ENCODE measurements around the gene SNRPD2.
A peak's percentile ranks its signal among the peaks of the same experiment; 100 is the strongest.
"Not testable (repeated sequence)": the region's sequence is repeated elsewhere in the genome, so short reads cannot be mapped to it uniquely, and the experiment has no call there.

SNRPD2 gene

DNA sequence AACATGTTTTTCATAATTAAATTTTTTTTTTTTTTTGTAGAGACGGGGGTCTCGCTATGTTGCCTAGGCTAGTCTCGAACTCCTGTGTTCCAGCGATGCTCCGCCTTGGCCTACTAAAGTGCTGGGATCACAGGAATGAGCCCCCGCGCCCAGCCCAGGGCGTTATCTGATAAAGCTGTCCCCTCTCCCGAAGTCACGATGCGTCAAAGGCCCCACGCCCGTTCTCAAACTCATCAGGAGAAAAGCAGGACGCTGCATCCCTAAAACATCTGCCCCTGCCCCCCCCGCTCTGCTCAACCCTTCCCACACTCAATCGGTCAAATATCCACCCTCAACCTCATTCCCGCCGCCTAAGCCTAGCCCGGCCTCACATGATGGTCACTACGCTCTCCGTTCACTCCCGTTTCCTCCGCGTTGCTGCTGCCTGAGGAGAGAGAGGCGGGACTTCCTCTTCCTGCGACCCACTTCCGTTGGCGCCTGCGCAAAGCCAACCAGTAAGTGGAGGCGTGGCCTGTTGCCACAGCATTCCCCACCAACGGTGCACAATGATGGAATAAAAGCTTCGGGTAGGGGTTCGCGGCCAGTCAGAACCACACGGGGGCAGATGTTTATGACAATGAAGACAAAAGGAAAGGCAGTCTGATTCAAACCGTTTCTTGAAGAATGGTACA is at the start of gene SNRPD2:
SNRPD2 (minus strand) TSS at position 438 of the 671 bp plus-strand sequence; CDS start at position 373, 65 bp downstream.
- peak; percentile 60 to 94 for DNase-seq (ENCODE audit: low read depth in 1 of 2, low spot score in 1 of 2)
- no peak for TF ChIP-seq JUND (IDR thresholded peaks at IDR 0.05; ENCODE audit: low read depth)
- in situ Hi-C loops (cut with HindIII; ENCODE audit: low pct_unique_long_range_greater_than_20kb, low sequenced_read_pairs) = no loop called here

DNA sequence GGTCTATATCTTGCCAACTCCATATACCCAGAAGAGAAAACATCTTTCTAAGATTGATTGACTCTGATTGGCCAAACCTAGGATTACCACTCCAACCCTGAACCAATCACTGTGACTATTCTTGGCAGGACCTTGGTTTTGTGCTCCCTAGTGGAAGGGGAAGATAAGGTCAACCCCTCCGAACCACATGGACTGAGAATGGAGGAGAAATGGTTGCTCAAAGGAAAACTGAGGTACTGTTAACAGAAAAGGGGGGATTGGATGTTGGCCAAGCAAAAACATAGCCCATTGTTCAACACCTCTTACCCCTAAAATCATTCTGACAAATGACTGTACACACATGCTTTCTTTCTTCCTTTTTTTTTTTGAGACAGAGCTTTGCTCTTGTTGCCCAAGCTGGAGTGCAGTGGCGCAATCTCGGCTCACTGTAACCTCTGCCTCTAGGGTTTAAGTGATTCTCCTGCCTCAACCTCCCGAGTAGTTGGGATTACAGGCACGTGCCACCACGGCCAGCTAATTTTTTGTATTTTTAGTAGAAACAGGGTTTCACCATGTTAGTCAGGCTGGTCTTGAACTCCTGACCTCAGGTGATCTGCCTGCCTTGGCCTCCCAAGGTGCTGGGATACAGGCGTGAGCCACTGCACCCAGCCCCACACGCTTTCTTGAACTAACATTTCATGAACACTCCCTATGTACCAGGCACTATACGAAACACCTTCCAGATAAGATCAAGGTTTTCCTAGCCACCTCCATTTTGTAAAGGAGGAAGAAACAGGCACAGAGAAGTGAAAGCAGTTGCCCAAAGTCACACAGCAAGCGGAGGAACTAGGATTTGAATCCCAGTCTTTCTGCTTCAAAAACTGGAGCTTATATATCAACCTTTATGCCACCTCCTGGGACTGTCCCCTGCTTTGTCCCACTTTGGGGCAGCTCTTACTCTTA is 48.0 kb upstream of the SNRPD2 start:
- no peak for TF ChIP-seq JUND (IDR thresholded peaks at IDR 0.05; ENCODE audit: low read depth)
- in situ Hi-C loops (cut with HindIII; ENCODE audit: low pct_unique_long_range_greater_than_20kb, low sequenced_read_pairs) = no loop called here
- no peak for DNase-seq (ENCODE audit: low read depth in 1 of 2, low spot score in 1 of 2)

- TF ChIP-seq JUND (IDR thresholded peaks at IDR 0.05; ENCODE audit: low read depth) = no peak
- DNase-seq (ENCODE audit: low read depth in 1 of 2, low spot score in 1 of 2) = no peak
- in situ Hi-C loops (cut with HindIII; ENCODE audit: low pct_unique_long_range_greater_than_20kb, low sequenced_read_pairs) = no loop called here
Observed at GRCh38 chr19:45733160-45733810, 41.5 kb upstream of the SNRPD2 start, which contains the start of gene MEIOSIN. Gene MEIOSIN (plus strand): TSS chr19:45733439. CDS start chr19:45735377, 1,938 bp downstream.

GRCh38 chr19:45730368-45731288 is 38.9 kb upstream of the SNRPD2 start, which contains the start of gene FBXO46:
Gene FBXO46 (minus strand): TSS chr19:45730896. CDS start chr19:45713495, 17,401 bp downstream.
- peak; percentile 80 to 97 for DNase-seq (ENCODE audit: low read depth in 1 of 2, low spot score in 1 of 2)

DNA sequence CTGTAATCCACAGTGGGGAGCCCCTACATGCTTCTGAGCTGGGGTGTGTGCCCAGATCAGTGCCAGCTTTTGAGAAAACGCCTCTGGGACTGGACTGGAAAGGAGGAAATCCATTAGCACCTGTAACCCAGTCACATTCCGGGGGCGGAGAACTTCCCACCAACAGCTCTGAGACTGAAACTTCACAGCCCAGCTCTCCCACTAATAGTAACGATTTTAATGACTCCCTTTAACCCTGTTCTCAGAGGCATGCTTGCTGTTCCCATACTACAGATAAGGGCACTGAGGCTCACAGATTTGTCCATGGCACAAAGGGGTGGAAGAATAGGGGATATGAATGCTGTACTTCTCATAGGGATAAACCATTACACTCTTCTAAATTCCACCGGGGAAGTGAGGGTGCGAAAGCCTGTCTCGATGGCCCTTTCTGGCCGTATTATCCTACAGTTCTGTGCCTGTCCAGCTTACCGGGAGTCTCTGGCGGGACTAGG is 38.1 kb upstream of the SNRPD2 start:
- DNase-seq (ENCODE audit: low read depth in 1 of 2, low spot score in 1 of 2) = peak in 1 of 2 experiments; percentile 28
- in situ Hi-C loops (cut with HindIII; ENCODE audit: low pct_unique_long_range_greater_than_20kb, low sequenced_read_pairs) = no loop called here
- TF ChIP-seq JUND (IDR thresholded peaks at IDR 0.05; ENCODE audit: low read depth) = no peak

More at GRCh38 chr19:45730368-45731288, 38.9 kb upstream of the SNRPD2 start, which contains the start of gene FBXO46:
- in situ Hi-C loops (cut with HindIII; ENCODE audit: low pct_unique_long_range_greater_than_20kb, low sequenced_read_pairs) = no loop called here
- no peak for TF ChIP-seq JUND (IDR thresholded peaks at IDR 0.05; ENCODE audit: low read depth)

GRCh38 chr19:45728683-45729082 is 36.9 kb upstream of the SNRPD2 start:
- in situ Hi-C loops (cut with HindIII; ENCODE audit: low pct_unique_long_range_greater_than_20kb, low sequenced_read_pairs); DNase-seq (ENCODE audit: low read depth in 1 of 2, low spot score in 1 of 2): not testable (repeated sequence)

GRCh38 chr19:45720065-45720464 is 28.3 kb upstream of the SNRPD2 start:
- in situ Hi-C loops (cut with HindIII; ENCODE audit: low pct_unique_long_range_greater_than_20kb, low sequenced_read_pairs); DNase-seq (ENCODE audit: low read depth in 1 of 2, low spot score in 1 of 2): not testable (repeated sequence)

GRCh38 chr19:45717983-45718650 is 26.4 kb upstream of the SNRPD2 start:
- DNase-seq (ENCODE audit: low read depth in 1 of 2, low spot score in 1 of 2) = no peak
- no peak for TF ChIP-seq JUND (IDR thresholded peaks at IDR 0.05; ENCODE audit: low read depth)
- in situ Hi-C loops (cut with HindIII; ENCODE audit: low pct_unique_long_range_greater_than_20kb, low sequenced_read_pairs) = no loop called here

DNA sequence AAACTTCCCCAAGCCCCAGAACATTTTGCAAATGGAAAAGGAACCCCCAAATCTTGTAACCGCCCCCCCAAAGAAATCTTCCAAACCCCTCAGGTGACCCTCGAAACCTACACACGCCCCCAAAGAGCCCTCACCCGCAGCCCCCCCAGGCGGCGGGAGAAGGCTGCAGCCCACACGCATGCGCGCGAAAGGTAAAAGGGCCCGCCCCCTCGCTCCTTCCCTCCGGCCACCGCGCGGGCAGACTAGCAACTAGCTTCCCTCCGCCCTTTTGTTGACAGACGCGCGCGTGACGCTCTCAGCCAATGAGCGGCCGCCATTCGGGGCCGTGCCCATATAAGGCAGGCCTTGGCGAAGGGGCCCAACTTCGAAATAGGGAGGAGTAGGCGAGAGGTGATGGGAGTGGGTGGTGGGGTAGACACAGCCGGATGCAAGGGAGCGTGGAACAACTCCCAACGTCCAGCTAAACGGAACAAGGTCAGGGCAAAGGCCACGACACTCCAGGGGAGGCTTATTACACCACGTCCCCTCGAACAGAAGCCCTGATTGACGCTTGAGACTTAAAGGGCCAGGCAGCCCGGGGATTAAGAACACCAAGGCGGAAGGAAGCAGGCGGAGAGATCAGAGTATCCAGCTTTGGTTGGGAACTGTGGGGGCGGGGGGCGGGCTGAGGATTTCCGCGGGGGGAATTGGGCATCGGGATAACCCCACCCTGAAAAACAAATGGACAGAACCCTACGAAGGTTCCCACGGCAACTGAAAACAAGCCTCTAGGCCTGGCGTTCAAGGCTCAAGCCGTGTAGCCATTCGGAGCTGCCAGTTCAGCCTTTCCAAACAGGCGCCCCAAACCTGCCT is 25.6 kb upstream of the SNRPD2 start:
- in situ Hi-C loops (cut with HindIII; ENCODE audit: low pct_unique_long_range_greater_than_20kb, low sequenced_read_pairs) = no loop called here
- TF ChIP-seq JUND (IDR thresholded peaks at IDR 0.05; ENCODE audit: low read depth) = no peak
- DNase-seq (ENCODE audit: low read depth in 1 of 2, low spot score in 1 of 2) = peak; percentile 88 to 98
